Caco-2 (cell line): ENCODE data around the gene FXYD2. TPM values are rescaled to one million over a fixed set of nuclear protein-coding genes. Genes with fewer than 3 reads are reported as not detected.

Experiments
- BruUV-seq: library from RNA; stranded (reverse); fragments of 400-500 nt; replicated peaks from 2 replicates; lab custom pipeline; 2021; lab: Mats Ljungman, UMichigan
- CTCF ChIA-PET: fragments of 300-600 bp; sonication (Branson Sonifier 250); formaldehyde crosslinking; loops from one replicate; lab custom pipeline; 2022; ENCODE audit warnings: antibody characterized with exemption; lab: Charles Lee
- POLR2A ChIA-PET: fragments of 300-600 bp; sonication (Branson Sonifier 250); formaldehyde crosslinking; loops from one replicate; lab custom pipeline; 2022; ENCODE audit warnings: antibody characterized with exemption; lab: Charles Lee
- DNase-seq, 2 experiments: peaks; one replicate each; pipeline versions ENCODE4 v3.0.0 to v3.0.0-alpha.2; 2020 to 2022
- H3K27me3 ChIP-seq: replicated peaks from 2 replicates; pipeline ENCODE4 v1.6.0; 2011; ENCODE audit warnings: low read length; ENCODE audit not compliant: control insufficient read depth, insufficient read depth
- H3K36me3 ChIP-seq: 2 replicates; pipeline ENCODE4 v1.5.1; 2011; ENCODE audit warnings: low read length; ENCODE audit not compliant: control insufficient read depth, insufficient read depth
- H3K4me1 ChIP-seq: fragments of 250-450 bp; sonication (Bioruptor Pico); 2 replicates; pipeline ENCODE4 v1.5.1; 2020; ENCODE audit warnings: mild to moderate bottlenecking
- H3K4me3 ChIP-seq: 2 replicates; pipeline ENCODE4 v1.5.1; 2011; ENCODE audit warnings: low read depth, mild to moderate bottlenecking, control low read depth, low read length
- H3K9me3 ChIP-seq: fragments of 250-450 bp; sonication (Bioruptor Pico); 2 replicates; pipeline ENCODE4 v1.5.1; 2020; ENCODE audit warnings: mild to moderate bottlenecking, moderate library complexity
- H3K27ac Mint-ChIP-seq: one replicate; pipeline ENCODE4 v1.8.0; 2022; ENCODE audit warnings: mixed read lengths; ENCODE audit not compliant: unreplicated experiment
- H3K27me3 Mint-ChIP-seq: one replicate; pipeline ENCODE4 v1.8.0; 2022; ENCODE audit warnings: mixed read lengths; ENCODE audit not compliant: insufficient read depth, unreplicated experiment
- H3K36me3 Mint-ChIP-seq: one replicate; pipeline ENCODE4 v1.8.0; 2022; ENCODE audit warnings: mild to moderate bottlenecking, mixed read lengths; ENCODE audit not compliant: insufficient read depth, unreplicated experiment
- H3K4me1 Mint-ChIP-seq: one replicate; pipeline ENCODE4 v1.8.0; 2022; ENCODE audit warnings: low read depth, mixed read lengths; ENCODE audit not compliant: unreplicated experiment
- H3K4me3 Mint-ChIP-seq: one replicate; pipeline ENCODE4 v1.8.0; 2022; ENCODE audit warnings: mild to moderate bottlenecking, moderate library complexity, mixed read lengths; ENCODE audit not compliant: unreplicated experiment
- H3K9me3 Mint-ChIP-seq: one replicate; pipeline ENCODE4 v1.8.0; 2022; ENCODE audit warnings: mixed read lengths; ENCODE audit not compliant: unreplicated experiment
- CTCF ChIP-seq, 2 experiments: fragments of 200-600 bp in 1 of 2; IDR thresholded peaks; 1 replicate in 1 of 2; 2 replicates in 1 of 2; pipeline versions ENCODE4 v1.5.1 to v1.8.0; 2011 to 2022; ENCODE audit warnings: antibody characterized with exemption in 1 of 2, control low read depth in 1 of 2, inconsistent platforms in 1 of 2, low read depth in 1 of 2, low read length in 1 of 2, mild to moderate bottlenecking in 1 of 2, moderate library complexity in 1 of 2; ENCODE audit not compliant: insufficient read depth in 1 of 2, severe bottlenecking in 1 of 2, unreplicated experiment in 1 of 2
- intact Hi-C: fragments of 100-400 bp; cut with micrococcal nuclease; formaldehyde crosslinking; loops from one replicate; pipeline ENCODE4 v1.10.0; 2022; ENCODE audit not compliant: unreplicated experiment
- total RNA-seq: library from RNA; stranded (reverse); gene quantifications from 2 replicates; pipeline ENCODE4 v1.2.3, GENCODE V29; 2022

Gene FXYD2
- total RNA-seq, 1 experiment from 2014 or later, result 0.48 TPM

- ChIA-PET POLR2A (no interaction called here), CTCF (interaction anchor here (0.5 to 2.0 kb wide), 2 partner anchors 86 to 303 kb away, joined by 4 to 9 read pairs; no protein-coding TSS in a partner anchor)
- no peaks in the 10 kb centered on the region for H3K4me1 ChIP-seq
- no peak for TF ChIP-seq CTCF (IDR thresholded peaks at IDR 0.05; ENCODE audit: insufficient read depth in 1 of 2, low read depth in 1 of 2, low read length in 1 of 2, severe bottlenecking in 1 of 2, unreplicated experiment in 1 of 2)
- intact Hi-C loops, result no loop called here
- no peak overlapping the region for H3K27ac Mint-ChIP-seq
- no peaks in the 10 kb centered on the region; the same call in 1 of the 2 replicates for H3K9me3 ChIP-seq
- H3K4me1 Mint-ChIP-seq, result no peaks in the 10 kb centered on the region
- peaks cover 1% of the 10 kb centered on the region; the same call in 1 of the 2 replicates for H3K27me3 ChIP-seq
- H3K4me3 Mint-ChIP-seq, result no peak overlapping the region
- DNase-seq, result no peak
- H3K36me3 ChIP-seq, result no peaks in the 10 kb centered on the region
- BruUV-seq, result no TSS peak
- no peaks in the 10 kb centered on the region for H3K36me3 Mint-ChIP-seq
- H3K4me3 ChIP-seq, result no peak overlapping the region
- H3K27me3 Mint-ChIP-seq, result peaks cover 21% of the 10 kb centered on the region
- H3K9me3 Mint-ChIP-seq, result no peaks in the 10 kb centered on the region
Observed at GRCh38 chr11:117861151-117862018, 36.8 kb upstream of the FXYD2 start.

GRCh38 chr11:117860139-117860538 lies 35.6 kb upstream of the FXYD2 start:
- Histone ChIP-seq H3K4me3 (no peak overlapping the region), H3K9me3 (no peaks in the 10 kb centered on the region; the same call in 1 of the 2 replicates), H3K36me3 (no peaks in the 10 kb centered on the region), H3K27me3 (peaks cover 1% of the 10 kb centered on the region; the same call in 1 of the 2 replicates), H3K4me1 (no peaks in the 10 kb centered on the region)
- Mint-ChIP-seq H3K36me3 (no peaks in the 10 kb centered on the region), H3K27ac (no peak overlapping the region), H3K9me3 (no peaks in the 10 kb centered on the region), H3K4me3 (no peak overlapping the region), H3K4me1 (no peaks in the 10 kb centered on the region), H3K27me3 (peaks cover 21% of the 10 kb centered on the region)
- ChIA-PET CTCF (interaction anchor here (0.9 to 2.0 kb wide), 3 partner anchors 41 to 193 kb away, joined by 4 to 9 read pairs (median 4); no protein-coding TSS in a partner anchor), POLR2A (no interaction called here)
- BruUV-seq, result no TSS peak
- intact Hi-C loops, result no loop called here
- no peak for DNase-seq
- no peak for TF ChIP-seq CTCF (IDR thresholded peaks at IDR 0.05; ENCODE audit: insufficient read depth in 1 of 2, low read depth in 1 of 2, low read length in 1 of 2, severe bottlenecking in 1 of 2, unreplicated experiment in 1 of 2)

- Histone ChIP-seq H3K4me1 (no peaks in the 10 kb centered on the region), H3K4me3 (no peak overlapping the region), H3K9me3 (no peaks in the 10 kb centered on the region; the same call in 1 of the 2 replicates), H3K36me3 (no peaks in the 10 kb centered on the region), H3K27me3 (peaks cover 2% of the 10 kb centered on the region; the same call in 1 of the 2 replicates)
- BruUV-seq, result no TSS peak
- no peak for DNase-seq
- H3K4me3 Mint-ChIP-seq, result no peak overlapping the region
- ChIA-PET POLR2A (no interaction called here), CTCF (interaction anchor here (0.9 to 2.0 kb wide), 3 partner anchors 41 to 194 kb away, joined by 4 to 9 read pairs (median 4); no protein-coding TSS in a partner anchor)
- H3K4me1 Mint-ChIP-seq, result no peaks in the 10 kb centered on the region
- peaks cover 22% of the 10 kb centered on the region for H3K27me3 Mint-ChIP-seq
- no peak overlapping the region for H3K27ac Mint-ChIP-seq
- no peak for TF ChIP-seq CTCF (IDR thresholded peaks at IDR 0.05; ENCODE audit: insufficient read depth in 1 of 2, low read depth in 1 of 2, low read length in 1 of 2, severe bottlenecking in 1 of 2, unreplicated experiment in 1 of 2)
- no peaks in the 10 kb centered on the region for H3K9me3 Mint-ChIP-seq
- H3K36me3 Mint-ChIP-seq, result no peaks in the 10 kb centered on the region
- intact Hi-C loops, result no loop called here
Observed at GRCh38 chr11:117859488-117860112, 35.1 kb upstream of the FXYD2 start.
